GM19035 (cell line): Measurements from ENCODE around the gene OPRM1.

ENCODE experiments used
- ATAC-seq: cut with Tn5 transposase; IDR thresholded peaks from one replicate; pipeline ENCODE4 v1.9.1; 2021; ENCODE audit not compliant: unreplicated experiment

The OPRM1 gene

GRCh38 chr6:154080461-154081189 is 41.6 kb downstream of the OPRM1 start:
- no peak for ATAC-seq

GRCh38 chr6:154086510-154086909 is 47.5 kb downstream of the OPRM1 start:
- no peak for ATAC-seq

GRCh38 chr6:154092326-154092962 is 53.4 kb downstream of the OPRM1 start:
- no peak for ATAC-seq

GRCh38 chr6:154093231-154094044 is 54.4 kb downstream of the OPRM1 start:
- no peak for ATAC-seq

GRCh38 chr6:154095571-154095970 is 56.5 kb downstream of the OPRM1 start:
- ATAC-seq: no peak

GRCh38 chr6:154096316-154096715 is 57.3 kb downstream of the OPRM1 start:
- no peak for ATAC-seq

GRCh38 chr6:154096834-154097233 is 57.8 kb downstream of the OPRM1 start:
- no peak for ATAC-seq

- no peak for ATAC-seq
These were observed 60.2 kb downstream of the OPRM1 start for GRCh38 chr6:154099211-154099610.

- no peak for ATAC-seq
These were observed 67.2 kb downstream of the OPRM1 start for GRCh38 chr6:154106251-154106650.

GRCh38 chr6:154111025-154111424 is 72.0 kb downstream of the OPRM1 start:
- ATAC-seq: no peak

GRCh38 chr6:154112181-154112809 is 73.3 kb downstream of the OPRM1 start:
- ATAC-seq: no peak

GRCh38 chr6:154113392-154113791 is 74.4 kb downstream of the OPRM1 start:
- ATAC-seq: no peak

GRCh38 chr6:154117485-154117884 is 78.4 kb downstream of the OPRM1 start:
- no peak for ATAC-seq

GRCh38 chr6:154122195-154122925 is 83.3 kb downstream of the OPRM1 start:
- no peak for ATAC-seq

- ATAC-seq: no peak
These were observed 84.3 kb downstream of the OPRM1 start for GRCh38 chr6:154123155-154123956.

- no peak for ATAC-seq
These were observed 86.4 kb downstream of the OPRM1 start for GRCh38 chr6:154125421-154125820.

- ATAC-seq: no peak
These were observed 88.6 kb downstream of the OPRM1 start for GRCh38 chr6:154127657-154128056.

- ATAC-seq: no peak
These were observed 95.6 kb downstream of the OPRM1 start for GRCh38 chr6:154134471-154135147.

GRCh38 chr6:154138793-154139192 is 99.8 kb downstream of the OPRM1 start:
- ATAC-seq: no peak
